Activated gamma-delta T cell (primary cell): ENCODE results near the gene C5orf63.
"Not testable (repeated sequence)": the region's sequence is repeated elsewhere in the genome, so short reads cannot be mapped to it uniquely, and the experiment has no call there.

ENCODE experiments used
- DNase-seq: peaks from one replicate; lab custom pipeline; 2025; lab: John Stamatoyannopoulos, UW

The C5orf63 gene

DNA sequence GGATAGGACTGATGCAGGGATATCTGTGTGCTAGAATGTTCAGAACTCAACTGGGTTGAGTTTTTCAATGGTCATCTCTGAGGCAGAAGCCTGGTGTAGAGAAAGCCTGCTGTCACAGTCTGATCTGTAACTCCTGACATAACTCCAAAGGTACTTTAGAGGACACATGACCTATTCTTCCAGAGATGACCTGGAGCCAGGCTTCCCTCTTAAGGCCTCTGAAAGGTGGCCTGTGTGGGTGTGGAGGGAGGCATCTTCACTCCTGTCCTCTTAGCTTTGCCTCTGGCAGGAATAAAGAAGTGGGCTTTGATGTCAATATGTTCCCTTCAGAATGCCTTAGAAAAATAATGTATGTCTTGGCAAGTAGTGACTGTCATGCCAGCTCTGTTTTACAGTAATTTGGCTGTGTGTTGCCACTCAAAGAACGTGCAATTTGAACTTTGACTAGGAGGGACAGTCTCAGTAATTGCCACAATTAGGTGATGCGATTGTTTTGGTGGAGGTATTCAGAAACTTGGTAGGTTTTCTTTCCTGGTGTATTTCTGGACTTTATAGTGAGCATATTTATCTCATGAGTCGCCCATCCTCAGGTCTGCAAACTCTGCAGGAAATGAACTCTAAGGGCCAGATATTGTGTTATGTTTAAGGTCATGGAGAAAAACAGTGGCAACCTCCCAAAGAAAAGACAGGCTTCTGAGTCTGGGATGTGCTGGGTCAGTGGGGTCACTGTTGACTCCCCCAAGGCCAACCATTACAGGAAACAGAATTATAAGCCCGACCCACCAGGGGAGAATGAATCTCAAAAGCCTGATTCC is 3.2 kb upstream of the C5orf63 start:
- no peak for DNase-seq

DNA sequence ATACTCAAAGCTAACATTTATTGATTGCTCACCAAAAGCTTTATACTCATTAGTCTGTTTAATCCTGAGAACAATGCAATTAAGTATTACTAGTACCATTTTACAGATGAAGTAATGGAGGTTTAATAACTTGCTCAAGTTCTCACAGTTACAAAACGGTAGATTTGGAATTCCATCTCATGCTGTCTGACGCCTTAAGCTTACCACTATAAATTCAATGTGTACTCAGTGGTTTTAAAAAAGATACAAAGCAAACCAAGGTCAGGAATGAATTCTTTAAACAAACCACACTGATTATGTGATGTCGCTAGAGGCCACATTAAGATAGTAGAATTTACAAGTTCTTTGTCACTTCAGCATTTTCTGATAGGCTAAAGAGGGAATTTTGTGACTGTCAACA is 1.2 kb upstream of the C5orf63 start:
- no peak for DNase-seq

DNA sequence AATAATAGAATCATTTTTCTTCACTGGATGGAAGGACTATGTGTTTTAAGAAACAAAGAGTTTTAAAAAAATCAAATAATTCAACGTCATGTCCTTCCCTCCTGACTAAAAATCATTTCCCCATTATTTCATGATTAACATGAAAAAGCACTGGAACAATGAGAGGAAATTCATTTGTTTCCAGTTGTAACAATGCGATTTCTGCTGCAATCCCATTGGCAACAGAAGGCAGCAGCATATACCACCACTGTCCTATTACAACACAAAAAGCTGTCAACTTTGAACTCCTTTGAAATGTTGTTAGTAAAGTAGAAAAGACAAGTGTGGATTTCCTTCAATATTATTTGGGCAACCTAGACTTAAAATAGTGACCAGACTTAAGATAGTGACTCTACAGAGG is 3.1 kb downstream of the C5orf63 start:
- DNase-seq, result no peak

- DNase-seq, result no peak
Measured at GRCh38 chr5:127068493-127069214, 4.6 kb downstream of the C5orf63 start.

- DNase-seq, result no peak
Measured at GRCh38 chr5:127066721-127067120, 6.6 kb downstream of the C5orf63 start.

- DNase-seq, result no peak
Measured at GRCh38 chr5:127064253-127064840, 9.0 kb downstream of the C5orf63 start.

DNA sequence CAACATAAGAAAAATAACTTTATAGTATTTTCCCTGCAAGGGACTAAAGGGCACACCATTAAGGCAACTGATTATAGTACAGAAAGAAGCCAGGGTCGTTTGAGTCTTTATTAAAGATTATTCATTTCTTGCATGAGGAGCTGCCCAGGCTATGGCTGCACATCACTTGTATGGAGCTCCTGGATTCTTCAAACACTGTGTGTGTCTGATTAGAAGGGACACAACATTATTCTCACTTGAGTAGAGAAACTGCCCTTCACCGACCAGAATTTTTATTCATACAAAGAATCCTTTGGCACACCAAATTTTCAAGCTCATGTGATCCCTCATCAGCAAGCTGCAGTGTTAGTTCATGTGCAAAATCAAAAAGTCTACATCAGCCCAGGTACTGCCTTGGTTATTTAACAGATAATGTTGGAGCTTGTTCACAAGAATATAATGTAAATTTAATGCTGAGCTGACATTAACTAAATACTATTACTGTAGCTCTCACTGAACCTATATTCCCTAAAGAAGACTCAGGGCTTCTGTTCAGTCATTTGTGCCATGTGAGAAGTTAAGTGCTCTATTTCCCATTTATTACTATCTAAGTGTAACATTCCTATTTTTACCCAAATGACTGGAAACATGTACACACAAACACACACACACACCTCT is 9.9 kb downstream of the C5orf63 start:
- no peak for DNase-seq

DNA sequence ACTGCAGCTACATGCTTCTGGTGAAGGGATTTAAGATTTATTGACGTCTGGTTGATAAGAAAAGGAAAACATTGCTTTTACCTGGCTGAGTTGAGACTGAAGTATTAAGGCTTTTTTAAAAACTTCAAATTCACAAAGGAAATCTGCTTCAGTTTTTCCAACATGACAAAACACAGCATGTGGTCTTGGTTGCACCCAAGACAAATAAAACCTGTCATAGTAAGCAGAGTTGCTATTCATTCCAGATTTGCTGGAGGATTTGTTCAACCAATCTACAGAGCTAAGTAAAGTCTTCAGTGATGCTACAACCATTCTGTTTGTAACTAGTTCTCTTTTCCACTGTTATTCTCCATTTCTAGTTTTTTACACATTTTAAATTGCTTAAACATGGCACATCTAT is 11.3 kb downstream of the C5orf63 start:
- DNase-seq, result no peak

DNA sequence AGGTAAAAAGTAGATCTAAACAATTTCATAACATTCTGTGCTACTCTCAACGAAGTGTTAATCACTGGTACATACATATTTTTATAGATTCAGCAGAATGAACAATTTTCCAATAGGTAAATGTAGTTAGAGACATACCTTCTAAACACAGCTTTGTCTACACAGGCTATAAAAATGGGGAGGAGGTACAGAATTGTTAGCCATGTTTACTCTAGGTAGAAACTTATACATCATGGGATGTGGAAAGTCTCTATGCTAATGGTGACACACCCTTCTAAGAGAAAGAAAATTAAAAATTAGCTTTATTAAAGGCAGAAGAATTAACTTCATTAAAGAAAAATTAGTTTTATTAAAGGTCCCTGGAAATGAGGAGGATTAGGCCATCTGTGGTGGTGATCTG is 11.8 kb downstream of the C5orf63 start:
- DNase-seq, result no peak

DNA sequence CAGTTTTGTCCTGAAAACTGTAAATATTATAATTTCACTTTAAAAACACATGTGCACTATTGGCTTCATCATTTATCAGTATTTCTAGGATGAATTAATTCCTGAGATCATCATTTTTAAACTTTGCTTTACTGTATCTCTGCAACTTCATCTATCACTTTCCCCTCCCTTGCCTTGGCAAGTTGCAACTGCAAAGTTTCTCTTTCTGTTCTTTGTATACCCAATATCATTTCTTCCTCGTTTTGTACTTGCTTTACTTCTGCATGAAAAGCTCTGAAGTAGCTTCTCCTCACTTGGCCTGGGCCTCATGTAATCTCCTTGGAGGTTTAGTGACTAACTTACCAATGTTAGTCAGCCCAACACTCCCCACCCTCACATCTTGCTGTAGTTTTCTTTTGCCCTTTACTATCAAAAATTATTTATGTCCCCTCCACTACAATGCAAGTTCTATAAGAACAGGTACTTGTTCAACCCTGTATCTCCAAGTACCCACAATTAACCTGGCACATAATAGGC is 12.8 kb downstream of the C5orf63 start:
- DNase-seq, result no peak

- DNase-seq, result no peak
Measured at GRCh38 chr5:127056896-127057295, 16.4 kb downstream of the C5orf63 start.

DNA sequence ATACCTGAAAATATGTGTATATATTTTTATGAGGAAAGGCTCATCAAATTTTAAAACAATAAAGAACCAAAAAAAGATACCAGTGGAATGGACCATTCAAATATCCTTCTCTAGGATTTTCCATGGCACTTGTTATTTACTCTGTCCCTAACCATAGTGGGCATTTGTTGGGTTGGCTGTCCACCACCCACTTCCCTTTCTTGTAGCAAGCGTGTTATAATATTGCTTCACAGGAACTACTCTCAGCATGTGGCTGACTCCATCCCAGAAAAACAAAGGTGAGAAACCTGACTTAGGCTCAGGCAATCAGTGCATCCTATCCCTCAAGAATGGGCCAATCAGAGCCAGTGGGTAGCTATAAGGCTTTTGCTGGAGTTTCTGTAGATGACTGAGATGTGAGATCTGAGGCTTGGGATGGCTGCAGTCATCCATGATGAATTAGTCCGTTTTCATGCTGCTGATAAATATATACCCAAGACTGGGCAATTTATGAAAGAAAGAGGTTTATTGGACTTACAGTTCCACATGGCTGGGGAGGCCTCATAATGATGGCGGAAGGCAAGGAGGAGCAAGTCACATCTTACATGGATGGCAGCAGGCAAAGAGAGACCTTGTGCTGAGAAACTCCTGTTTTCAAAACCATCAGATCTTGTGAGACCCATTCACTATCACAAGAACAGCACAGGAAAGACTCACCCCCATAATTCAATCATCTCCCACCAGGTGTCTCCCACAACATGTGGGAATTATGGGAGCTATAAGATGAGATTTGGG is 17.2 kb downstream of the C5orf63 start:
- DNase-seq, result no peak

GRCh38 chr5:127053551-127053950 is 19.8 kb downstream of the C5orf63 start:
- DNase-seq, result not testable (repeated sequence)

- no peak for DNase-seq
Measured at GRCh38 chr5:127053049-127053448, 20.3 kb downstream of the C5orf63 start.

- DNase-seq, result no peak
Measured at GRCh38 chr5:127051591-127051990, 21.7 kb downstream of the C5orf63 start.

DNA sequence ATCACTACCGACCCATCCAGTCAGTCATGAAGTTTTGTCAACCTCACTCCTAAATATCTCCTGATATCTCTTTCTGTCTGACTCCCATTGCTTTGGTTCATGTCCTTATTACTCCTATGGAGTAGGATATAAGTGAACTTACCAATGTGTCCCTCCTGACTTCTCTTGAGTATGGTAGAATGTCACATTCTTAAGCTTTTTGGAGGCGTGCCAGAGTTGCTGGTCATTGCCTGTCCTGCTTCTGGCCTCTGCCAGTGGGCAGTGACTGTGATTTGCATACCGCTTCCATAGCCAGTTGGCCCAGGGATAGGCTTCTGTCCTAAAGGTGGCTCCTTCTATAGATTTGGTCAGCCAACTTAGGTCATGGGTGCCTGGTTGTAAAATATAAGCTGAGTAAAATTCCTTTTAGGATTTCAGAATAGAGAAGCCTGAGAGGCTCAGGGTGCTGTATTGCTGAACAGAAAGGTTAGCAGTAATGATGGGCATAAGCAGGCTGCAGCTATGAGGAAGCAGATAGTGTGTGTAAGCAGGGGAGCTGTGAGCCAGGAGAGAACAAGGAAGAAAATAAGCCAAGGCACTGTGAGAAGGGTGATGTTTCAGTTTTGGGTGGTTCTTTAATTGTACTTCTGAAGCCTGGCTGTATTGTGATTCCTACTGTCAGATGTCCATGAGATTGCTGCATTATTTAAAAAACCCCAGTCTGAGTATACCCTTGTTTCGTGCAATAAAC is 26.8 kb downstream of the C5orf63 start:
- DNase-seq, result no peak

- no peak for DNase-seq
Measured at GRCh38 chr5:127042593-127042992, 30.7 kb downstream of the C5orf63 start.

GRCh38 chr5:127041571-127041970 is 31.7 kb downstream of the C5orf63 start:
- DNase-seq, result no peak

- DNase-seq, result no peak
Measured at GRCh38 chr5:127040796-127041520, 32.3 kb downstream of the C5orf63 start.

DNA sequence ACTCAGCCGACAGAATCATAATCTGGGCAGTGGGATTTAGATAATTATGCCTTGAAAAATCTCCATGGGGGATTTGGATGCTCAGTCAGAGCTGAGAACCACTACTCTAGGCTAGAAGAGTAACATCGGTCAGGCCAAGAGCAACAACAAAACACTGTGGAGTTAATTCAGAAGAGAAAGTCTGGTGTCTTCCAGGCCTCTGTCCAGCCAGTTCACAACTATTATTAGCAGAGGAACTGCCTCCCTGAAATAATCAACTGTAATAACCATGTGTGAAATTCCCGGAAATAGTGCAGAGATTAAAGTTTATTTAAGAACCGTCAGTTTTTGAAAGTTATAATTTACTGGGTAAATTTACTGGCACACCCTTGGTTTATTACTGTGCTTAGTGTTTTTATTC is 34.8 kb downstream of the C5orf63 start:
- DNase-seq, result no peak
